Measurements from ENCODE around the gene YKT6.

Gene YKT6

GRCh38 chr7:44186736-44187135 is 14.0 kb upstream of the YKT6 start:
- H3K27ac ChIP-seq: no peak overlapping the region
- ChIA-PET POLR2A (ENCODE audit: low non-redundant PET) (no interaction called here), CTCF (no interaction called here)
- no peak for DNase-seq (ENCODE audit: low spot score)
- no peak for TF ChIP-seq CTCF (conservative IDR thresholded peaks at IDR 0.05; ENCODE audit: low read depth)

- no peak for DNase-seq (ENCODE audit: low spot score)
- no peak overlapping the region for H3K27ac ChIP-seq
- ChIA-PET CTCF (interaction anchor here (1.0 kb wide), 1 partner anchor 24 kb away, joined by 5 read pairs; no protein-coding TSS in a partner anchor), POLR2A (ENCODE audit: low non-redundant PET) (no interaction called here)
- TF ChIP-seq CTCF (conservative IDR thresholded peaks at IDR 0.05; ENCODE audit: low read depth): no peak
Measured at GRCh38 chr7:44187636-44188416, 13.0 kb upstream of the YKT6 start.

- ChIA-PET POLR2A (ENCODE audit: low non-redundant PET) (no interaction called here), CTCF (interaction anchor here (1.0 kb wide), 1 partner anchor 25 kb away, joined by 5 read pairs; no protein-coding TSS in a partner anchor)
- DNase-seq (ENCODE audit: low spot score): no peak
- no peak overlapping the region for H3K27ac ChIP-seq
- no peak for TF ChIP-seq CTCF (conservative IDR thresholded peaks at IDR 0.05; ENCODE audit: low read depth)
Measured at GRCh38 chr7:44188480-44189225, 12.1 kb upstream of the YKT6 start.

- no peak within 1 kb of the TSS for H3K27ac ChIP-seq
- no peak for TF ChIP-seq CTCF (conservative IDR thresholded peaks at IDR 0.05; ENCODE audit: low read depth)
Measured at GRCh38 chr7:44189286-44189992, 11.3 kb upstream of the YKT6 start, which contains the start of gene GCK. TSS of gene GCK (minus strand) at chr7:44189439. CDS start at chr7:44188953, 486 bp downstream.

GRCh38 chr7:44189993-44190872 is 10.5 kb upstream of the YKT6 start:
- no peak overlapping the region for H3K27ac ChIP-seq
- DNase-seq (ENCODE audit: low spot score): no peak
- TF ChIP-seq CTCF (conservative IDR thresholded peaks at IDR 0.05; ENCODE audit: low read depth): no peak
- CTCF ChIA-PET: no interaction called here
- POLR2A ChIA-PET (ENCODE audit: low non-redundant PET): no interaction called here

More at GRCh38 chr7:44189286-44189992, 11.3 kb upstream of the YKT6 start, which contains the start of gene GCK:
- no peak for DNase-seq (ENCODE audit: low spot score)
- CTCF ChIA-PET: no interaction called here
- POLR2A ChIA-PET (ENCODE audit: low non-redundant PET): no interaction called here
